ENCODE results near the gene ENTHD1. TPM values are rescaled to one million over a fixed set of nuclear protein-coding genes. Genes with fewer than 3 reads are reported as not detected.

Gene ENTHD1
- not detected in 2 replicates for total RNA-seq

GRCh38 chr22:39893526-39893925, at the start of gene ENTHD1:
Gene ENTHD1 (minus strand): TSS chr22:39893760. CDS start chr22:39887748, 6,012 bp downstream.
- H3K27ac ChIP-seq (ENCODE audit: low read depth, low read length) = no peak within 1 kb of the TSS
- TF ChIP-seq, protein P1, sequence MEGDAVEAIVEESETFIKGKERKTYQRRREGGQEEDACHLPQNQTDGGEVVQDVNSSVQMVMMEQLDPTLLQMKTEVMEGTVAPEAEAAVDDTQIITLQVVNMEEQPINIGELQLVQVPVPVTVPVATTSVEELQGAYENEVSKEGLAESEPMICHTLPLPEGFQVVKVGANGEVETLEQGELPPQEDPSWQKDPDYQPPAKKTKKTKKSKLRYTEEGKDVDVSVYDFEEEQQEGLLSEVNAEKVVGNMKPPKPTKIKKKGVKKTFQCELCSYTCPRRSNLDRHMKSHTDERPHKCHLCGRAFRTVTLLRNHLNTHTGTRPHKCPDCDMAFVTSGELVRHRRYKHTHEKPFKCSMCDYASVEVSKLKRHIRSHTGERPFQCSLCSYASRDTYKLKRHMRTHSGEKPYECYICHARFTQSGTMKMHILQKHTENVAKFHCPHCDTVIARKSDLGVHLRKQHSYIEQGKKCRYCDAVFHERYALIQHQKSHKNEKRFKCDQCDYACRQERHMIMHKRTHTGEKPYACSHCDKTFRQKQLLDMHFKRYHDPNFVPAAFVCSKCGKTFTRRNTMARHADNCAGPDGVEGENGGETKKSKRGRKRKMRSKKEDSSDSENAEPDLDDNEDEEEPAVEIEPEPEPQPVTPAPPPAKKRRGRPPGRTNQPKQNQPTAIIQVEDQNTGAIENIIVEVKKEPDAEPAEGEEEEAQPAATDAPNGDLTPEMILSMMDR (IDR thresholded peaks at IDR 0.05; ENCODE audit: extremely low read depth, low read depth, low read length) = no peak
- no peak within 1 kb of the TSS for H3K4me2 ChIP-seq (ENCODE audit: insufficient read depth, low read length)
- no peaks in the 10 kb centered on the region for H3K36me3 ChIP-seq (ENCODE audit: insufficient read depth, low read length)
- H3K4me3 ChIP-seq (ENCODE audit: insufficient read depth, low read length) = no peak within 1 kb of the TSS
- no peaks in the 10 kb centered on the region for H3K4me1 ChIP-seq (ENCODE audit: insufficient read depth, low read length)
- H2AFZ ChIP-seq (ENCODE audit: low read length) = no peak within 1 kb of the TSS
- no peaks in the 10 kb centered on the region for H4K20me1 ChIP-seq (ENCODE audit: insufficient read depth, low read length)
- H3K27me3 ChIP-seq (ENCODE audit: insufficient read depth, low read length) = no peaks in the 10 kb centered on the region
- no peak for DNase-seq (ENCODE audit: insufficient read length, low spot score, missing footprints)
- H3K79me2 ChIP-seq (ENCODE audit: insufficient read depth, low read length) = no peaks in the 10 kb centered on the region
- no peaks in the 10 kb centered on the region for H3K9me3 ChIP-seq (ENCODE audit: low read depth, low read length)

GRCh38 chr22:39943337-39943736, 49.8 kb upstream of the ENTHD1 start:
- Histone ChIP-seq H3K36me3 (ENCODE audit: insufficient read depth, low read length) (no peaks in the 10 kb centered on the region), H3K27me3 (ENCODE audit: insufficient read depth, low read length) (peaks cover 4% of the 10 kb centered on the region), H3K4me1 (ENCODE audit: insufficient read depth, low read length) (no peaks in the 10 kb centered on the region), H3K79me2 (ENCODE audit: insufficient read depth, low read length) (no peaks in the 10 kb centered on the region), H4K20me1 (ENCODE audit: insufficient read depth, low read length) (no peaks in the 10 kb centered on the region), H2AFZ (ENCODE audit: low read length) (no peak overlapping the region), H3K4me2 (ENCODE audit: insufficient read depth, low read length) (no peak overlapping the region), H3K9me3 (ENCODE audit: low read depth, low read length) (no peaks in the 10 kb centered on the region), H3K4me3 (ENCODE audit: insufficient read depth, low read length) (no peak overlapping the region), H3K27ac (ENCODE audit: low read depth, low read length) (no peak overlapping the region)
- DNase-seq (ENCODE audit: insufficient read length, low spot score, missing footprints) = no peak
- TF ChIP-seq, protein P1 (IDR thresholded peaks at IDR 0.05; ENCODE audit: extremely low read depth, low read depth, low read length) = no peak

DNA sequence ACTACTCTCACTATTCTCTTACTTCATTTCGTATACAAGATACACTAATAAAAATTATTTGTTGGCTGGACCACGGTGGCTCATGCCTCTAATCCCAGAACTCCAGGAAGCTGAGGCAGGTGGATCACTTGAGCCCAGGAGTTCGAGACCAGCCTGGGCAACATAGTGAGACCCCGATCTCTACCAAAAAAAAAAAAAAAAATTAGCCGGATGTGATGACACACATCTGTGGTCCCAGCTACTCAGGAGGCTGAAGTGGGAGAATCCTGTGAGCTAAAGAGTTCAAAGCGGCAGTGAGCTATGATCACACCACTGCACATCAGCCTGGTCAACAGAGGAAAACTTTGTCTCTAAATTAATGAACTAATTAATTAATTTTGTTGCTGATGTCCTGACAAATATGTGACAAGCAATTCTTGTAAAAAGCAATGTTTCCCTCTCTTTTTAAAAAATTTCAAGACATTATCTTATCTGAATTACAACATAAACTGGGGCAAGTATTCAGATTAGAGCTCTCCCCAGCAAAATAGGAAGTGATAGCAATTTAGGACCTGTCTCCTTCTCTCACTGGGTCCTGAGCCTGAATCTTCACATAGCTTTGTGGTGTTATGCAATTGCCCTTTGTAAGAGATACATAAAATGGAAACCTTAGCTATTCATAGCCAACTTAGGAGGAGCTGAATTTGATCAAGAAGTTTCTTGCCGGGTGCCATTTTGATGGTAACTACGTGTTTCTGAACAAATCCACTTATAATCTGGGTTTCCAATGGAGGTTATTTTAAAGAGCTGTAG, 49.1 kb upstream of the ENTHD1 start:
- Histone ChIP-seq H3K36me3 (ENCODE audit: insufficient read depth, low read length) (no peaks in the 10 kb centered on the region), H3K27ac (ENCODE audit: low read depth, low read length) (no peak overlapping the region), H3K79me2 (ENCODE audit: insufficient read depth, low read length) (no peaks in the 10 kb centered on the region), H3K9me3 (ENCODE audit: low read depth, low read length) (no peaks in the 10 kb centered on the region), H3K4me2 (ENCODE audit: insufficient read depth, low read length) (no peak overlapping the region), H2AFZ (ENCODE audit: low read length) (no peak overlapping the region), H3K27me3 (ENCODE audit: insufficient read depth, low read length) (peaks cover 10% of the 10 kb centered on the region), H3K4me1 (ENCODE audit: insufficient read depth, low read length) (no peaks in the 10 kb centered on the region), H4K20me1 (ENCODE audit: insufficient read depth, low read length) (no peaks in the 10 kb centered on the region), H3K4me3 (ENCODE audit: insufficient read depth, low read length) (no peak overlapping the region)
- TF ChIP-seq, protein P1 (IDR thresholded peaks at IDR 0.05; ENCODE audit: extremely low read depth, low read depth, low read length) = no peak
- DNase-seq (ENCODE audit: insufficient read length, low spot score, missing footprints) = no peak

- Histone ChIP-seq H2AFZ (ENCODE audit: low read length) (no peak overlapping the region), H3K27ac (ENCODE audit: low read depth, low read length) (no peak overlapping the region), H3K36me3 (ENCODE audit: insufficient read depth, low read length) (no peaks in the 10 kb centered on the region), H3K79me2 (ENCODE audit: insufficient read depth, low read length) (no peaks in the 10 kb centered on the region), H3K9me3 (ENCODE audit: low read depth, low read length) (no peaks in the 10 kb centered on the region), H3K4me3 (ENCODE audit: insufficient read depth, low read length) (no peak overlapping the region), H4K20me1 (ENCODE audit: insufficient read depth, low read length) (no peaks in the 10 kb centered on the region), H3K4me1 (ENCODE audit: insufficient read depth, low read length) (no peaks in the 10 kb centered on the region), H3K27me3 (ENCODE audit: insufficient read depth, low read length) (peaks cover 18% of the 10 kb centered on the region), H3K4me2 (ENCODE audit: insufficient read depth, low read length) (no peak overlapping the region)
- no peak for DNase-seq (ENCODE audit: insufficient read length, low spot score, missing footprints)
- TF ChIP-seq, protein P1 (IDR thresholded peaks at IDR 0.05; ENCODE audit: extremely low read depth, low read depth, low read length) = no peak
Observed at GRCh38 chr22:39941601-39942000, 48.0 kb upstream of the ENTHD1 start.
